HCT116 (cell line): Measurements from ENCODE around the gene DLG5. TPM values are rescaled to one million over a fixed set of nuclear protein-coding genes. Genes with fewer than 3 reads are reported as not detected.
A peak's percentile ranks its signal among the peaks of the same experiment; 100 is the strongest.

ENCODE experiments used
- ATAC-seq: fragments of 200-7000 bp; cut with Tn5 transposase; 2 replicates; pipeline ENCODE4 v1.9.1; 2020; ENCODE audit warnings: mild to moderate bottlenecking, moderate library complexity
- BruUV-seq: library from RNA; stranded (reverse); fragments of 400-500 nt; replicated peaks from 2 replicates; lab custom pipeline; 2021; lab: Mats Ljungman, UMichigan
- CTCF ChIA-PET: fragments of 300-600 bp; sonication (Branson Sonifier 250); formaldehyde crosslinking; loops from one replicate; lab custom pipeline; 2021; ENCODE audit warnings: antibody characterized with exemption; lab: Charles Lee
- POLR2A ChIA-PET: fragments of 300-600, 350-600 bp; sonication (Branson Sonifier 250); formaldehyde crosslinking; loops from one replicate; lab custom pipeline; 2021; ENCODE audit warnings: antibody characterized with exemption; lab: Charles Lee
- RAD21 ChIA-PET, 2 experiments: fragments of 300-600 bp; sonication (Branson Sonifier 250); formaldehyde crosslinking; loops; one replicate each; lab custom pipeline; 2023; ENCODE audit warnings: low total read pairs in 2 of 2; ENCODE audit not compliant: uncharacterized antibody in 2 of 2, unreplicated experiment in 2 of 2, low non-redundant PET in 1 of 2; lab: Charles Lee
- DNase-seq: peaks from one replicate; pipeline ENCODE4 v3.0.0-alpha.2; 2010; ENCODE audit warnings: low read depth, low spot score
- H2AFZ ChIP-seq: fragments of 200-600 bp; shearing (Covaris generic), sonication (generic); 2 replicates; pipeline ENCODE4 v1.6.1; 2017; ENCODE audit warnings: low read depth, mixed run types, mixed read lengths, antibody characterized with exemption, low read length; ENCODE audit not compliant: poor library complexity, severe bottlenecking
- H3K27ac ChIP-seq: 2 replicates; pipeline ENCODE4 v1.5.1; 2012; ENCODE audit warnings: low read depth, low read length
- H3K27me3 ChIP-seq: fragments of 200-600 bp; sonication (generic); 2 replicates; pipeline ENCODE4 v1.6.1; 2016; ENCODE audit warnings: mixed run types, low read length, mixed read lengths; ENCODE audit not compliant: insufficient read depth
- H3K36me3 ChIP-seq, 2 experiments: fragments of 200-500 bp in 1 of 2; fragments of 200-600 bp in 1 of 2; sonication (Bioruptor generic) in 1 of 2; sonication (generic) in 1 of 2; 2 replicates each; pipeline versions ENCODE4 v1.5.1 to v1.6.1; 2014 to 2016; ENCODE audit warnings: low read length in 2 of 2, inconsistent platforms in 1 of 2, mixed read lengths in 1 of 2, mixed run types in 1 of 2; ENCODE audit not compliant: insufficient read depth in 2 of 2, control insufficient read depth in 1 of 2
- H3K4me1 ChIP-seq, 2 experiments: fragments of 200-600 bp in 1 of 2; sonication (generic) in 1 of 2; 2 replicates each; pipeline versions ENCODE4 v1.5.1 to v1.6.1; 2012 to 2017; ENCODE audit warnings: low read length in 2 of 2, inconsistent platforms in 1 of 2, mild to moderate bottlenecking in 1 of 2, mixed read lengths in 1 of 2, mixed run types in 1 of 2, moderate library complexity in 1 of 2; ENCODE audit not compliant: insufficient read depth in 2 of 2, control insufficient read depth in 1 of 2
- H3K4me2 ChIP-seq: fragments of 200-600 bp; sonication (generic); 2 replicates; pipeline ENCODE4 v1.6.1; 2017; ENCODE audit warnings: mixed run types, low read length, mixed read lengths
- H3K4me3 ChIP-seq, 2 experiments: fragments of 200-600 bp in 1 of 2; sonication (generic) in 1 of 2; replicated peaks in 1 of 2; 2 replicates each; pipeline ENCODE4 v1.5.1; 2011 to 2016; ENCODE audit warnings: low read length in 2 of 2, control low read depth in 1 of 2, low read depth in 1 of 2, mild to moderate bottlenecking in 1 of 2, mixed read lengths in 1 of 2, mixed run types in 1 of 2
- H3K79me2 ChIP-seq: fragments of 200-600 bp; sonication (generic); 2 replicates; pipeline ENCODE4 v1.6.1; 2017; ENCODE audit warnings: mild to moderate bottlenecking, mixed run types, low read length, moderate library complexity, mixed read lengths; ENCODE audit not compliant: insufficient read depth
- H3K9ac ChIP-seq: fragments of 200-600 bp; sonication (generic); 2 replicates; pipeline ENCODE4 v1.6.1; 2016; ENCODE audit warnings: low read length, mixed read lengths
- H3K9me2 ChIP-seq: fragments of 200-600 bp; sonication (generic), shearing (Covaris generic); 2 replicates; pipeline ENCODE4 v1.6.1; 2017; ENCODE audit warnings: mixed run types, mild to moderate bottlenecking, moderate library complexity; ENCODE audit not compliant: insufficient read depth
- H3K9me3 ChIP-seq, 2 experiments: fragments of 200-500 bp in 1 of 2; fragments of 200-600 bp in 1 of 2; sonication (Bioruptor generic) in 1 of 2; sonication (generic) in 1 of 2; 2 replicates each; pipeline ENCODE4 v1.6.1; 2014 to 2017; ENCODE audit warnings: low read length in 2 of 2, mixed read lengths in 2 of 2, inconsistent platforms in 1 of 2, low read depth in 1 of 2, mild to moderate bottlenecking in 1 of 2, mixed run types in 1 of 2, moderate library complexity in 1 of 2; ENCODE audit not compliant: control insufficient read depth in 1 of 2, insufficient read depth in 1 of 2
- H4K20me1 ChIP-seq: fragments of 200-600 bp; sonication (generic), shearing (Covaris generic); 2 replicates; pipeline ENCODE4 v1.6.1; 2017; ENCODE audit warnings: mixed run types, mild to moderate bottlenecking, moderate library complexity; ENCODE audit not compliant: insufficient read depth
- EZH2phosphoT487 ChIP-seq: fragments of 200-600 bp; IDR thresholded peaks from 2 replicates; pipeline ENCODE4 v1.6.1; 2018; ENCODE audit warnings: antibody characterized with exemption, borderline replicate concordance
- POLR2AphosphoS5 ChIP-seq: IDR thresholded peaks from 2 replicates; pipeline ENCODE4 v1.6.1; 2011; ENCODE audit warnings: mild to moderate bottlenecking, low read depth, low read length, moderate library complexity
- RAD21 ChIP-seq: IDR thresholded peaks from 2 replicates; pipeline ENCODE4 v1.6.1; 2012; ENCODE audit warnings: low read depth, mild to moderate bottlenecking
- YY1 ChIP-seq: IDR thresholded peaks from 2 replicates; pipeline ENCODE4 v1.6.1; 2011; ENCODE audit warnings: low read length, low read depth, moderate library complexity, mild to moderate bottlenecking; ENCODE audit not compliant: insufficient replicate concordance; ENCODE audit errors: extremely low read depth
- intact Hi-C: fragments of 100-400 bp; cut with micrococcal nuclease; formaldehyde crosslinking; loops from 2 replicates; pipeline ENCODE4 v1.10.0; 2022
- total RNA-seq: library from RNA; stranded (reverse); gene quantifications from one replicate; pipeline ENCODE4 v1.2.1, GENCODE V29; 2021; ENCODE audit not compliant: unreplicated experiment
- TF ChIP-seq, protein P1 (sequence below): IDR thresholded peaks from 2 replicates; pipeline ENCODE4 v1.6.1; 2011; ENCODE audit warnings: mild to moderate bottlenecking, low read length, moderate library complexity; ENCODE audit not compliant: insufficient replicate concordance; ENCODE audit errors: extremely low read depth
- TF ChIP-seq, protein P2 (sequence below), 3 experiments: fragments of 200-600 bp in 1 of 3; sonication (generic) in 1 of 3; IDR thresholded peaks in 2 of 3; conservative IDR thresholded peaks in 1 of 3; 2 replicates each; pipeline ENCODE4 v1.5.1; 2012 to 2017; ENCODE audit warnings: low read depth in 2 of 3, low read length in 2 of 3, antibody characterized with exemption in 1 of 3, borderline replicate concordance in 1 of 3, control low read depth in 1 of 3, mild to moderate bottlenecking in 1 of 3, mixed read lengths in 1 of 3, mixed run types in 1 of 3, moderate library complexity in 1 of 3; ENCODE audit not compliant: insufficient read depth in 1 of 3

The DLG5 gene
- total RNA-seq, 1 experiment from 2014 or later = 44.8 TPM

DNA sequence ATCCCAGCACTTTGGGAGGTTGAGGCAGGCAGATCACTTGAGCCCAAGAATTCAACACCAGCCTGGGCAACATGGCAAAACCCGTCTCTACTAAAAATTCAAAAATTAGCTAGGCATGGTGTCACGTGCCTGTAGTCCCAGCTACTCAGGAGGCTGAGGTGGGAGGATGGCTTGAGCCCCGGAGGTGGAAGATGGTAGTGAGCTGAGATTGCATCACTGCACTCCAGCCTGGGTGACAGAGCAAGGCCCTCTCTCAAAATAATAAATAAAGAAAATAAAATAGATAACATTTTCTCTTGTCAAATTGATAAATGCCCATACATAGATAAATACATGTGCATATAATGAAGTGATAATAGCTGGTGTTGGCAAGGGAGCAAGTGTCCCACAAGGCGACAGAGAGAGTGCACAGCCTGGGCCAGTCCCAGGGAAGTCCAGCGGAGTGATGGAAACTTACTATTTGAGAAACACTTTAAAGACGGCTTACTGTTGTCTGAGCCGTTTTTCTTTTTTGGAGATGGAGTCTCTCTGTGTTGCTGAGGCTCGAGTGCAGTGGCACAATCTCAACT, 33.4 kb upstream of the DLG5 start:
- BruUV-seq = no TSS peak
- H4K20me1 ChIP-seq = no peaks in the 10 kb centered on the region
- H3K4me3 ChIP-seq = no peak overlapping the region
- intact Hi-C loops = no loop called here
- POLR2A ChIA-PET = interaction anchor here (1.4 kb wide), 1 partner anchor 11 kb away, joined by 4 read pairs; no protein-coding TSS in a partner anchor
- no peaks in the 10 kb centered on the region for H3K36me3 ChIP-seq
- peaks cover 0 to 2% of the 10 kb centered on the region in 2 experiments; a peak in 1 of 4 replicates for H3K4me1 ChIP-seq
- peaks cover 6 to 9% of the 10 kb centered on the region in 2 experiments; a peak in 1 of 4 replicates for H3K9me3 ChIP-seq
- H3K9ac ChIP-seq = no peak overlapping the region
- no peaks in the 10 kb centered on the region for H3K79me2 ChIP-seq
- no peak overlapping the region for H3K27ac ChIP-seq
- no peaks in the 10 kb centered on the region for H3K27me3 ChIP-seq
- H3K4me2 ChIP-seq = no peak overlapping the region
- ATAC-seq (no peak; the same call in 1 of the 2 replicates), DNase-seq (no peak)
- no peak overlapping the region for H2AFZ ChIP-seq
- TF ChIP-seq EZH2phosphoT487 (no peak), POLR2AphosphoS5 (no peak), RAD21 (no peak), YY1 (no peak)
- TF ChIP-seq, protein P1, sequence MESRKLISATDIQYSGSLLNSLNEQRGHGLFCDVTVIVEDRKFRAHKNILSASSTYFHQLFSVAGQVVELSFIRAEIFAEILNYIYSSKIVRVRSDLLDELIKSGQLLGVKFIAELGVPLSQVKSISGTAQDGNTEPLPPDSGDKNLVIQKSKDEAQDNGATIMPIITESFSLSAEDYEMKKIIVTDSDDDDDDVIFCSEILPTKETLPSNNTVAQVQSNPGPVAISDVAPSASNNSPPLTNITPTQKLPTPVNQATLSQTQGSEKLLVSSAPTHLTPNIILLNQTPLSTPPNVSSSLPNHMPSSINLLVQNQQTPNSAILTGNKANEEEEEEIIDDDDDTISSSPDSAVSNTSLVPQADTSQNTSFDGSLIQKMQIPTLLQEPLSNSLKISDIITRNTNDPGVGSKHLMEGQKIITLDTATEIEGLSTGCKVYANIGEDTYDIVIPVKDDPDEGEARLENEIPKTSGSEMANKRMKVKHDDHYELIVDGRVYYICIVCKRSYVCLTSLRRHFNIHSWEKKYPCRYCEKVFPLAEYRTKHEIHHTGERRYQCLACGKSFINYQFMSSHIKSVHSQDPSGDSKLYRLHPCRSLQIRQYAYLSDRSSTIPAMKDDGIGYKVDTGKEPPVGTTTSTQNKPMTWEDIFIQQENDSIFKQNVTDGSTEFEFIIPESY = no peak
- TF ChIP-seq, protein P2, sequence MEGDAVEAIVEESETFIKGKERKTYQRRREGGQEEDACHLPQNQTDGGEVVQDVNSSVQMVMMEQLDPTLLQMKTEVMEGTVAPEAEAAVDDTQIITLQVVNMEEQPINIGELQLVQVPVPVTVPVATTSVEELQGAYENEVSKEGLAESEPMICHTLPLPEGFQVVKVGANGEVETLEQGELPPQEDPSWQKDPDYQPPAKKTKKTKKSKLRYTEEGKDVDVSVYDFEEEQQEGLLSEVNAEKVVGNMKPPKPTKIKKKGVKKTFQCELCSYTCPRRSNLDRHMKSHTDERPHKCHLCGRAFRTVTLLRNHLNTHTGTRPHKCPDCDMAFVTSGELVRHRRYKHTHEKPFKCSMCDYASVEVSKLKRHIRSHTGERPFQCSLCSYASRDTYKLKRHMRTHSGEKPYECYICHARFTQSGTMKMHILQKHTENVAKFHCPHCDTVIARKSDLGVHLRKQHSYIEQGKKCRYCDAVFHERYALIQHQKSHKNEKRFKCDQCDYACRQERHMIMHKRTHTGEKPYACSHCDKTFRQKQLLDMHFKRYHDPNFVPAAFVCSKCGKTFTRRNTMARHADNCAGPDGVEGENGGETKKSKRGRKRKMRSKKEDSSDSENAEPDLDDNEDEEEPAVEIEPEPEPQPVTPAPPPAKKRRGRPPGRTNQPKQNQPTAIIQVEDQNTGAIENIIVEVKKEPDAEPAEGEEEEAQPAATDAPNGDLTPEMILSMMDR (IDR thresholded peaks at IDR 0.05 in 2 of 3, conservative IDR thresholded peaks at IDR 0.05 in 1 of 3; ENCODE audit: borderline replicate concordance in 1 of 3, insufficient read depth in 1 of 3, low read depth in 2 of 3, low read length in 2 of 3) = 0 out of 6 replicates have a peak, but pooled peaks of 1 of the 3 experiments have one; percentile 3
- CTCF ChIA-PET = interaction anchor here (0.7 kb wide), 1 partner anchor 86 kb away, joined by 3 read pairs; no protein-coding TSS in a partner anchor
- H3K9me2 ChIP-seq = no peaks in the 10 kb centered on the region
- RAD21 ChIA-PET = no interaction called here
